ENCODE results near the gene EPN1.

The EPN1 gene

DNA sequence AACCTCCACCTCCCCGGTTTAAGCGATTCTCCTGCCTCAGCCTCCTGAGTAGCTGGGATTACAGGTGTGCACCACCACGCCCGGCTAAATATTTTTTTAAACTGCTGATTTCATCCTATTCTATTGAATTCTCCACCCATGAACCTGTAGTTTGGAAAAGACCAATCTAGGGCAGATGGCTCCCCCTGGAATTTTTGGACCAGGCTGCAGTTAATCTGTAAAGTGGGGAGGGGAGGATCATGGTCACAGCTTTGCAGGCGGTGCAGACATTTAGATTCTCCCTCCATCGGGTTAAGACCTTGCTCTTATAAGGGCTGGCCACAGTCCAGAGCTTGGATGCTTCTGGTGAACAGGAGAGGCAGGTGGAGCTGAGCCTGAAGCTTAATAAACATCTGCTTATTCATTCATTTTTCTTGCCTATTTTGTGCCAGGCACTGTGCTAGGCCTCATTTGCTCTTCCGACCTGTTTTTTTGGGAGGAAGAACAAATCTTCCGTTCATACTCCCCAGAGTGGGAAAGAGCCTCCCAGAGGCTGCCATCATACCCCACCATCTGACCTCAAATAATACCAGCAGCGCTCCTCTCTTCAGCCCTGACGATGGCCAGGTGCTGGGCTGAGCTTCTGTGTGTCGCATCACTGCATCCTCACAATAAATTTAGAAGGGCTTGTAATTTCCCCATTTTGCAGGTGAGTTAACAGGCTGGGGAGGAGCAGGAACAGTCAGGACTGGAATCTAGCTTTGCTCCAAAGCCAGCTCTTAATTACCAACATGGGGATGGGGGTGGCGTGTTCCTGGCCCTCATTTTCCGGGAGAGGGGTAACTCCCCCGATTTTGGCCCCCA lies 27.9 kb upstream of the EPN1 start:
- TF ChIP-seq, protein P1, sequence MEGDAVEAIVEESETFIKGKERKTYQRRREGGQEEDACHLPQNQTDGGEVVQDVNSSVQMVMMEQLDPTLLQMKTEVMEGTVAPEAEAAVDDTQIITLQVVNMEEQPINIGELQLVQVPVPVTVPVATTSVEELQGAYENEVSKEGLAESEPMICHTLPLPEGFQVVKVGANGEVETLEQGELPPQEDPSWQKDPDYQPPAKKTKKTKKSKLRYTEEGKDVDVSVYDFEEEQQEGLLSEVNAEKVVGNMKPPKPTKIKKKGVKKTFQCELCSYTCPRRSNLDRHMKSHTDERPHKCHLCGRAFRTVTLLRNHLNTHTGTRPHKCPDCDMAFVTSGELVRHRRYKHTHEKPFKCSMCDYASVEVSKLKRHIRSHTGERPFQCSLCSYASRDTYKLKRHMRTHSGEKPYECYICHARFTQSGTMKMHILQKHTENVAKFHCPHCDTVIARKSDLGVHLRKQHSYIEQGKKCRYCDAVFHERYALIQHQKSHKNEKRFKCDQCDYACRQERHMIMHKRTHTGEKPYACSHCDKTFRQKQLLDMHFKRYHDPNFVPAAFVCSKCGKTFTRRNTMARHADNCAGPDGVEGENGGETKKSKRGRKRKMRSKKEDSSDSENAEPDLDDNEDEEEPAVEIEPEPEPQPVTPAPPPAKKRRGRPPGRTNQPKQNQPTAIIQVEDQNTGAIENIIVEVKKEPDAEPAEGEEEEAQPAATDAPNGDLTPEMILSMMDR (IDR thresholded peaks at IDR 0.05; ENCODE audit: low read depth, low read length): no peak
- peak overlapping the region; percentile 74 to 77 for H3K4me3 ChIP-seq (replicated peaks in 1 of 2; ENCODE audit: low read depth in 2 of 2, low read length in 2 of 2)
- DNase-seq (ENCODE audit: low read depth in 2 of 2): no peak

- peak; percentile 60 to 86 for DNase-seq (ENCODE audit: low read depth in 2 of 2)
- peak within 1 kb of the TSS; percentile 74 to 77 for H3K4me3 ChIP-seq (replicated peaks in 1 of 2; ENCODE audit: low read depth in 2 of 2, low read length in 2 of 2)
- TF ChIP-seq, protein P1 (IDR thresholded peaks at IDR 0.05; ENCODE audit: low read depth, low read length): no peak
Observed at GRCh38 chr19:55647732-55648584, 27.1 kb upstream of the EPN1 start, which contains the start of gene CCDC106. Gene CCDC106, plus strand, starts transcription at chr19:55648212. Its CDS starts 835 bp downstream, at chr19:55649047.

- no peak for DNase-seq (ENCODE audit: low read depth in 2 of 2)
Observed at GRCh38 chr19:55648585-55649267, 26.3 kb upstream of the EPN1 start.

GRCh38 chr19:55649268-55650125 lies 25.5 kb upstream of the EPN1 start:
- no peak for DNase-seq (ENCODE audit: low read depth in 2 of 2)
- H3K4me3 ChIP-seq (replicated peaks in 1 of 2; ENCODE audit: low read depth in 2 of 2, low read length in 2 of 2): peak overlapping the region in 1 of 2 donors; percentile 74
- TF ChIP-seq, protein P1 (IDR thresholded peaks at IDR 0.05; ENCODE audit: low read depth, low read length): no peak

More at GRCh38 chr19:55648585-55649267, 26.3 kb upstream of the EPN1 start:
- TF ChIP-seq, protein P1 (IDR thresholded peaks at IDR 0.05; ENCODE audit: low read depth, low read length): no peak
- H3K4me3 ChIP-seq (replicated peaks in 1 of 2; ENCODE audit: low read depth in 2 of 2, low read length in 2 of 2): peak overlapping the region; percentile 74 to 77

- no peak overlapping the region for H3K4me3 ChIP-seq (replicated peaks in 1 of 2; ENCODE audit: low read depth in 2 of 2, low read length in 2 of 2)
- no peak for DNase-seq (ENCODE audit: low read depth in 2 of 2)
- TF ChIP-seq, protein P1 (IDR thresholded peaks at IDR 0.05; ENCODE audit: low read depth, low read length): no peak
Observed at GRCh38 chr19:55650126-55650557, 24.9 kb upstream of the EPN1 start.
